Panc1 (cell line): ENCODE data around the gene C9orf72.

ENCODE experiments used
- CTCF ChIP-seq: fragments of 450-650 bp; IDR thresholded peaks from 2 replicates; pipeline ENCODE4 v1.5.1; 2017; ENCODE audit warnings: mild to moderate bottlenecking
- POLR2AphosphoS5 ChIP-seq: IDR thresholded peaks from 2 replicates; pipeline ENCODE4 v1.6.1; 2012; ENCODE audit warnings: mild to moderate bottlenecking, low read depth, low read length, moderate library complexity
- REST ChIP-seq, 2 experiments: IDR thresholded peaks; 2 replicates each; pipeline ENCODE4 v1.6.1; 2011 to 2012; ENCODE audit warnings: low read depth in 2 of 2, control low read depth in 1 of 2, low read length in 1 of 2, mild to moderate bottlenecking in 1 of 2, moderate library complexity in 1 of 2; ENCODE audit not compliant: insufficient read depth in 1 of 2
- SIN3A ChIP-seq: IDR thresholded peaks from 2 replicates; pipeline ENCODE4 v1.6.1; 2012; ENCODE audit warnings: low read depth, mild to moderate bottlenecking, low read length, moderate library complexity, borderline replicate concordance; ENCODE audit not compliant: insufficient read depth

- TF ChIP-seq CTCF: no peak
- no peak for TF ChIP-seq POLR2AphosphoS5
- TF ChIP-seq SIN3A: no peak
- no peak for TF ChIP-seq REST (IDR thresholded peaks at IDR 0.05; ENCODE audit: insufficient read depth in 1 of 2, low read depth in 2 of 2, low read length in 1 of 2)
Observed at GRCh38 chr9:27510780-27511179, 62.5 kb downstream of the C9orf72 start.
